ENCODE measurements around the gene ATAD2B. TPM values are rescaled to one million over a fixed set of nuclear protein-coding genes. Genes with fewer than 3 reads are reported as not detected.
"Not testable (repeated sequence)": the region's sequence is repeated elsewhere in the genome, so short reads cannot be mapped to it uniquely, and the experiment has no call there.

ATAD2B gene
- total and polyA plus RNA-seq, 12 donors, result 3.4 to 26.7 (median 13.8) TPM

- intact Hi-C loops (cut with DNase I), result no loop called here
- H3K36me3 ChIP-seq (replicated peaks in 1 of 2), result no peaks in the 10 kb centered on the region
- H3K27me3 ChIP-seq, result no peaks in the 10 kb centered on the region
- no peak for TF ChIP-seq CTCF (IDR thresholded peaks at IDR 0.05)
- no peak for TF ChIP-seq POLR2A (IDR thresholded peaks at IDR 0.05)
- H3K9me3 ChIP-seq (replicated peaks in 1 of 3), result no peaks in the 10 kb centered on the region
- no peaks in the 10 kb centered on the region for H3K4me1 ChIP-seq (replicated peaks in 1 of 2)
- no peak overlapping the region for H3K27ac ChIP-seq
- no peak for DNase-seq
- no peak overlapping the region for H3K4me3 ChIP-seq
Measured at GRCh38 chr2:23784971-23785370, 142.0 kb downstream of the ATAD2B start.

GRCh38 chr2:23782646-23783045, 144.3 kb downstream of the ATAD2B start:
- no peaks in the 10 kb centered on the region for H3K27me3 ChIP-seq
- no peak for TF ChIP-seq POLR2A (IDR thresholded peaks at IDR 0.05)
- no peak for TF ChIP-seq CTCF (IDR thresholded peaks at IDR 0.05)
- H3K27ac ChIP-seq, result no peak overlapping the region
- DNase-seq, result no peak
- H3K36me3 ChIP-seq (replicated peaks in 1 of 2), result no peaks in the 10 kb centered on the region
- no peaks in the 10 kb centered on the region for H3K9me3 ChIP-seq (replicated peaks in 1 of 3)
- intact Hi-C loops (cut with DNase I), result no loop called here
- H3K4me1 ChIP-seq (replicated peaks in 1 of 2), result no peaks in the 10 kb centered on the region
- 64 to 95% (median 88%) methylated on average over 1 of the region's 1 CpG for WGBS, 4 donors
- H3K4me3 ChIP-seq, result no peak overlapping the region

DNA sequence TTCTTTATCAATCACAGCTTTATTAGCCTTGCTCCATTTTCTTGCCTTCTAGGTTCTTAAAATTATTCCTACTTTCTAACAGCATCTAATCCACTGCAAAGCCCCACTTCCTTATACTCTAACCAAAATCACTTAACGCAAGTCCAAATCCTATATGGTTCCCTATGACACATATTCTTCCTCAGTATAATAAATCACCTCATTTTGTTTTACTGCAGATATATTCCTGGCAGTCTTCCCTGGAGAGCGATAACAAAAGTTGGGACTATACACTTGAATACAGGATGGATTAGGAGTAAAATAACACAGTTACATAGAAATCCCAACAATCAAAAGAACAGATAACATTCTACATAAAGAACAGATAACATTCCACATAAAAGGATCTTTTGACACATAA, 144.8 kb downstream of the ATAD2B start:
- 89 to 93% (median 93%) methylated on average over 2 of the region's 2 CpGs for WGBS, 4 donors
- no peak overlapping the region for H3K4me3 ChIP-seq
- no peak for DNase-seq
- TF ChIP-seq POLR2A (IDR thresholded peaks at IDR 0.05) (no peak), CTCF (IDR thresholded peaks at IDR 0.05) (no peak)
- intact Hi-C loops (cut with DNase I), result no loop called here
- no peaks in the 10 kb centered on the region for H3K36me3 ChIP-seq (replicated peaks in 1 of 2)
- no peaks in the 10 kb centered on the region for H3K4me1 ChIP-seq (replicated peaks in 1 of 2)
- no peaks in the 10 kb centered on the region for H3K27me3 ChIP-seq
- H3K9me3 ChIP-seq (replicated peaks in 1 of 3), result no peaks in the 10 kb centered on the region
- no peak overlapping the region for H3K27ac ChIP-seq

DNA sequence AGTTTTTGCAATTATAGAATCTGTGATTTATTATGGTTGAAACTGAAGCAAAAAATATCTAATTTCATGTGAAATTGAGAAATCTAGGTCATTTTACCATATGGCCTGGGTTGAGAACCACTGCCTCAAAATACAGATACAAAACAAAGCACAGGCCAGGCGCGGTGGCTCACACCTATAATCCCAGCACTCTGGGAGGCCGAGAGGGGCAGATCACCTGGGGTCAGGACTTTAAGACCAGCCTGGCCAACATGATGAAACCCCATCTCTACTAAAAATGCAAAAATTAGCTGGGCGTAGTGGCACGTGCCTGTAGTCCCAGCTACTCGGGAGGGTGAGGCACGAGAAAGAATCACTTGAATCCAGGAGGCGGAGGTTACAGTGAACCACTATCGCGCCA, 146.5 kb downstream of the ATAD2B start:
- H3K4me1 ChIP-seq (replicated peaks in 1 of 2); H3K36me3 ChIP-seq (replicated peaks in 1 of 2); DNase-seq; H3K9me3 ChIP-seq (replicated peaks in 1 of 3); H3K27ac ChIP-seq; H3K4me3 ChIP-seq; H3K27me3 ChIP-seq; intact Hi-C loops (cut with DNase I): not testable (repeated sequence)
- WGBS, 4 donors, result 95 to 97% (median 97%) methylated on average over 10 of the region's 10 CpGs

- Histone ChIP-seq H3K4me1 (replicated peaks in 1 of 2) (peaks cover 0 to 5% of the 10 kb centered on the region in 2 donors), H3K9me3 (replicated peaks in 1 of 3) (no peaks in the 10 kb centered on the region), H3K27me3 (no peaks in the 10 kb centered on the region), H3K27ac (no peak overlapping the region), H3K36me3 (replicated peaks in 1 of 2) (no peaks in the 10 kb centered on the region), H3K4me3 (no peak overlapping the region)
- DNase-seq, result no peak
- WGBS, 4 donors, result 76 to 87% (median 81%) methylated on average over 2 of the region's 2 CpGs
- intact Hi-C loops (cut with DNase I), result no loop called here
- TF ChIP-seq POLR2A (IDR thresholded peaks at IDR 0.05) (no peak), CTCF (IDR thresholded peaks at IDR 0.05) (no peak)
Measured at GRCh38 chr2:23777826-23778225, 149.1 kb downstream of the ATAD2B start.
